HepG2 (cell line): ENCODE measurements around the gene ARL16. TPM values are rescaled to one million over a fixed set of nuclear protein-coding genes. Genes with fewer than 3 reads are reported as not detected.

Experiments used
- CHD4 ChIP-seq: fragments of 200-600 bp; sonication (generic); IDR thresholded peaks from 2 replicates; pipeline ENCODE4 v1.7.0; 2017; ENCODE audit warnings: mild to moderate bottlenecking, low read length, borderline replicate concordance
- FOXK1 ChIP-seq: sonication (generic); formaldehyde crosslinking; IDR thresholded peaks from 2 replicates; pipeline ENCODE4 v1.4.0; 2020; ENCODE audit warnings: low read depth, missing genetic modification reagents, borderline replicate concordance
- HES4 ChIP-seq: sonication (generic); formaldehyde crosslinking; IDR thresholded peaks from 2 replicates; pipeline ENCODE4 v1.9.0; 2021; ENCODE audit warnings: mild to moderate bottlenecking, missing genetic modification reagents, borderline replicate concordance
- HOXA7 ChIP-seq: sonication (generic); formaldehyde crosslinking; IDR thresholded peaks from 2 replicates; pipeline ENCODE4 v1.8.1; 2022; ENCODE audit warnings: mild to moderate bottlenecking, missing genetic modification reagents, moderate library complexity
- NAIF1 ChIP-seq: sonication (generic); formaldehyde crosslinking; IDR thresholded peaks from 2 replicates; pipeline ENCODE4 v1.5.0; 2020; ENCODE audit warnings: mild to moderate bottlenecking, missing genetic modification reagents, borderline replicate concordance
- PAX8 ChIP-seq: sonication (generic); formaldehyde crosslinking; IDR thresholded peaks from 2 replicates; pipeline ENCODE4 v1.8.0; 2022; ENCODE audit warnings: mild to moderate bottlenecking, missing genetic modification reagents, borderline replicate concordance
- SP5 ChIP-seq: IDR thresholded peaks from 2 replicates; pipeline ENCODE4 v1.6.1; 2016; ENCODE audit warnings: low read depth, borderline replicate concordance
- SRY ChIP-seq: sonication (generic); formaldehyde crosslinking; IDR thresholded peaks from 2 replicates; pipeline ENCODE4 v1.8.0; 2022; ENCODE audit warnings: mild to moderate bottlenecking, missing genetic modification reagents
- SUZ12 ChIP-seq: fragments of 150-350 bp; IDR thresholded peaks from 2 replicates; pipeline ENCODE4 v1.6.1; 2014; ENCODE audit warnings: low read depth, low read length
- ZMYM2 ChIP-seq: sonication (generic); formaldehyde crosslinking; IDR thresholded peaks from 2 replicates; pipeline ENCODE4 v1.8.0; 2022; ENCODE audit warnings: mild to moderate bottlenecking, missing genetic modification reagents
- ZNF253 ChIP-seq: sonication (generic); formaldehyde crosslinking; IDR thresholded peaks from 2 replicates; pipeline ENCODE4 v1.8.0; 2022; ENCODE audit warnings: mild to moderate bottlenecking, missing genetic modification reagents, borderline replicate concordance
- ZNF331 ChIP-seq: sonication (generic); formaldehyde crosslinking; IDR thresholded peaks from 2 replicates; pipeline ENCODE4 v1.4.0; 2020; ENCODE audit warnings: missing genetic modification reagents
- ZNF383 ChIP-seq: sonication (generic); formaldehyde crosslinking; IDR thresholded peaks from 2 replicates; pipeline ENCODE4 v1.4.0; 2020; ENCODE audit warnings: missing genetic modification reagents, mild to moderate bottlenecking, borderline replicate concordance
- polyA plus RNA-seq, 8 experiments: library from polyadenylated mRNA; depleted of rRNA in 3 of 8; stranded (reverse) in 7 of 8; unstranded in 1 of 8; fragments of >200 nt; fragmentation: Illumina TruSeq in 4 of 8; extraction: Trizol in 4 of 8; gene quantifications; 2 replicates each; pipeline versions ENCODE4 v1.2.1 to v1.2.3, GENCODE V29; 2011 to 2016; ENCODE audit warnings: low read depth in 4 of 8, missing spikeins in 1 of 8, mixed read lengths in 1 of 8; ENCODE audit not compliant: insufficient read depth in 1 of 8
- total RNA-seq, 5 experiments: library from RNA; depleted of rRNA; stranded (reverse); fragments of >200 nt; fragmentation: Illumina TruSeq; extraction: Trizol; gene quantifications; 2 replicates each; pipeline ENCODE4 v1.2.3, GENCODE V29; 2016; ENCODE audit warnings: low read depth in 1 of 5
- TF ChIP-seq, protein P1 (sequence below), 2 experiments: IDR thresholded peaks; 2 replicates each; pipeline ENCODE4 v1.6.1; 2011 to 2012; ENCODE audit warnings: low read length in 2 of 2, borderline replicate concordance in 1 of 2, low read depth in 1 of 2, mild to moderate bottlenecking in 1 of 2, moderate library complexity in 1 of 2
- TF ChIP-seq, protein P2 (sequence below): sonication (generic); formaldehyde crosslinking; IDR thresholded peaks from 2 replicates; pipeline ENCODE4 v1.4.0; 2020; ENCODE audit warnings: missing genetic modification reagents, mild to moderate bottlenecking, borderline replicate concordance
- TF ChIP-seq, protein P3 (sequence below): sonication (generic); formaldehyde crosslinking; IDR thresholded peaks from 2 replicates; pipeline ENCODE4 v1.4.0; 2020; ENCODE audit warnings: mild to moderate bottlenecking, missing genetic modification reagents
- TF ChIP-seq, protein P4 (sequence below): IDR thresholded peaks from 2 replicates; pipeline ENCODE4 v1.4.0; 2020; ENCODE audit warnings: mild to moderate bottlenecking, missing genetic modification reagents

ARL16 gene
- total and polyA plus RNA-seq, 2 of the 13 experiments (the other 11 are each of a cell fraction or from before 2014, with no cell fraction given): 20.8 to 30.8 TPM

DNA sequence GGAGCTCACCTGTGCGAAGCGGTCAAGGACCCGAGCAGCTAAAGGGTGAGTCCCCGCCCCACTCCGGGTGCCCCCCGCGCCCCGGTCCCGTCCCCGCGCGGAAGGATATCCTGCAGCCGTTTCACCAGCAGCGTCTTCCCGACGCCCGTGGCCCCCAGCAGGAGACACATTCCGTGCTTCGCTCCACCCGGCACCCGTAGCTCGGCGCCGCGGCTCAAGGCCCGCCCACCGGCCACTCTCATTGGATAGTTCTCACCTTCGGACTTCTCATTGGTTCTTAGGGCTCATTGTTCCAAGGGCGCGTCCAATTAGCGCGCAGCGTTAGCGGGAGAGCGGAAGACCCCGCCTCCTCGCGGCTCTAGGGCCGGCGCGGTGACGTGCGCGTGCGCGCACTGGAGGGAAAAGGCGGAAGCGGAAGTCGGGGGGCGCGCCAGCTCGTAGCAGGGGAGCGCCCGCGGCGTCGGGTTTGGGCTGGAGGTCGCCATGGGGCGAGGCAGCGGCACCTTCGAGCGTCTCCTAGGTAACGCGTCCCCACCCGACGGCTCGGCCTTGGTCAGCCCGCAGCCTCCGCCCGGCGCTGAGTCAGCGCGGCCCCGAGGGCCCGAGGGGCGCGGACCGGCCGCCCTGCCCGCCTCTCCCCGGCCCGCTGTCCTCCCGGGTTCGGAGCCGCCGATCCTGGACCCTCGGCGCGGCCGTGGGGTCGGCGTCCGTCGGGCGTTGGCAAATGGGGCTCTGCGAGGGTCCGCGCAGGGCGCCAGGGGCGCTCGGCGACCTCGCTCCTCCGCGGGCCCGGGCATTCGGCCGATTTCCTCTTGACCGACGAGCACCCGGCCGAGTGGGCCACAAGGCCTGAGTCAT lies at the start of gene ARL16, which contains the start of gene HGS (continued):
- TF ChIP-seq, protein P1, sequence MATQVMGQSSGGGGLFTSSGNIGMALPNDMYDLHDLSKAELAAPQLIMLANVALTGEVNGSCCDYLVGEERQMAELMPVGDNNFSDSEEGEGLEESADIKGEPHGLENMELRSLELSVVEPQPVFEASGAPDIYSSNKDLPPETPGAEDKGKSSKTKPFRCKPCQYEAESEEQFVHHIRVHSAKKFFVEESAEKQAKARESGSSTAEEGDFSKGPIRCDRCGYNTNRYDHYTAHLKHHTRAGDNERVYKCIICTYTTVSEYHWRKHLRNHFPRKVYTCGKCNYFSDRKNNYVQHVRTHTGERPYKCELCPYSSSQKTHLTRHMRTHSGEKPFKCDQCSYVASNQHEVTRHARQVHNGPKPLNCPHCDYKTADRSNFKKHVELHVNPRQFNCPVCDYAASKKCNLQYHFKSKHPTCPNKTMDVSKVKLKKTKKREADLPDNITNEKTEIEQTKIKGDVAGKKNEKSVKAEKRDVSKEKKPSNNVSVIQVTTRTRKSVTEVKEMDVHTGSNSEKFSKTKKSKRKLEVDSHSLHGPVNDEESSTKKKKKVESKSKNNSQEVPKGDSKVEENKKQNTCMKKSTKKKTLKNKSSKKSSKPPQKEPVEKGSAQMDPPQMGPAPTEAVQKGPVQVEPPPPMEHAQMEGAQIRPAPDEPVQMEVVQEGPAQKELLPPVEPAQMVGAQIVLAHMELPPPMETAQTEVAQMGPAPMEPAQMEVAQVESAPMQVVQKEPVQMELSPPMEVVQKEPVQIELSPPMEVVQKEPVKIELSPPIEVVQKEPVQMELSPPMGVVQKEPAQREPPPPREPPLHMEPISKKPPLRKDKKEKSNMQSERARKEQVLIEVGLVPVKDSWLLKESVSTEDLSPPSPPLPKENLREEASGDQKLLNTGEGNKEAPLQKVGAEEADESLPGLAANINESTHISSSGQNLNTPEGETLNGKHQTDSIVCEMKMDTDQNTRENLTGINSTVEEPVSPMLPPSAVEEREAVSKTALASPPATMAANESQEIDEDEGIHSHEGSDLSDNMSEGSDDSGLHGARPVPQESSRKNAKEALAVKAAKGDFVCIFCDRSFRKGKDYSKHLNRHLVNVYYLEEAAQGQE (IDR thresholded peaks at IDR 0.05; ENCODE audit: borderline replicate concordance in 1 of 2, low read depth in 1 of 2, low read length in 2 of 2): peak in 1 of 2 experiments; percentile 35; a peak in 1 of 4 replicates
- no peak for TF ChIP-seq PAX8
- TF ChIP-seq ZNF383 (CRISPR knock-in tag): peak; percentile 88; the same call in 1 of the 2 replicates
- TF ChIP-seq, protein P2, sequence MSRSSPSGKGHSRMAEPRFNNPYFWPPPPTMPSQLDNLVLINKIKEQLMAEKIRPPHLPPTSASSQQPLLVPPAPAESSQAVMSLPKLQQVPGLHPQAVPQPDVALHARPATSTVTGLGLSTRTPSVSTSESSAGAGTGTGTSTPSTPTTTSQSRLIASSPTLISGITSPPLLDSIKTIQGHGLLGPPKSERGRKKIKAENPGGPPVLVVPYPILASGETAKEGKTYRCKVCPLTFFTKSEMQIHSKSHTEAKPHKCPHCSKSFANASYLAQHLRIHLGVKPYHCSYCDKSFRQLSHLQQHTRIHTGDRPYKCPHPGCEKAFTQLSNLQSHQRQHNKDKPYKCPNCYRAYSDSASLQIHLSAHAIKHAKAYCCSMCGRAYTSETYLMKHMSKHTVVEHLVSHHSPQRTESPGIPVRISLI: no peak
- no peak for TF ChIP-seq ZMYM2 (CRISPR knock-in tag)
- no peak for TF ChIP-seq ZNF253 (CRISPR knock-in tag)
- peak; percentile 61; the same call in 1 of the 2 replicates for TF ChIP-seq SRY (CRISPR knock-in tag)
- 0 out of 2 replicates have a peak, but pooled peaks have one; percentile 39 for TF ChIP-seq HES4
- TF ChIP-seq FOXK1 (CRISPR knock-in tag): peak; percentile 81
- TF ChIP-seq, protein P3, sequence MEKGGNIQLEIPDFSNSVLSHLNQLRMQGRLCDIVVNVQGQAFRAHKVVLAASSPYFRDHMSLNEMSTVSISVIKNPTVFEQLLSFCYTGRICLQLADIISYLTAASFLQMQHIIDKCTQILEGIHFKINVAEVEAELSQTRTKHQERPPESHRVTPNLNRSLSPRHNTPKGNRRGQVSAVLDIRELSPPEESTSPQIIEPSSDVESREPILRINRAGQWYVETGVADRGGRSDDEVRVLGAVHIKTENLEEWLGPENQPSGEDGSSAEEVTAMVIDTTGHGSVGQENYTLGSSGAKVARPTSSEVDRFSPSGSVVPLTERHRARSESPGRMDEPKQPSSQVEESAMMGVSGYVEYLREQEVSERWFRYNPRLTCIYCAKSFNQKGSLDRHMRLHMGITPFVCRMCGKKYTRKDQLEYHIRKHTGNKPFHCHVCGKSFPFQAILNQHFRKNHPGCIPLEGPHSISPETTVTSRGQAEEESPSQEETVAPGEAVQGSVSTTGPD (CRISPR knock-in tag): no peak
- TF ChIP-seq, protein P4, sequence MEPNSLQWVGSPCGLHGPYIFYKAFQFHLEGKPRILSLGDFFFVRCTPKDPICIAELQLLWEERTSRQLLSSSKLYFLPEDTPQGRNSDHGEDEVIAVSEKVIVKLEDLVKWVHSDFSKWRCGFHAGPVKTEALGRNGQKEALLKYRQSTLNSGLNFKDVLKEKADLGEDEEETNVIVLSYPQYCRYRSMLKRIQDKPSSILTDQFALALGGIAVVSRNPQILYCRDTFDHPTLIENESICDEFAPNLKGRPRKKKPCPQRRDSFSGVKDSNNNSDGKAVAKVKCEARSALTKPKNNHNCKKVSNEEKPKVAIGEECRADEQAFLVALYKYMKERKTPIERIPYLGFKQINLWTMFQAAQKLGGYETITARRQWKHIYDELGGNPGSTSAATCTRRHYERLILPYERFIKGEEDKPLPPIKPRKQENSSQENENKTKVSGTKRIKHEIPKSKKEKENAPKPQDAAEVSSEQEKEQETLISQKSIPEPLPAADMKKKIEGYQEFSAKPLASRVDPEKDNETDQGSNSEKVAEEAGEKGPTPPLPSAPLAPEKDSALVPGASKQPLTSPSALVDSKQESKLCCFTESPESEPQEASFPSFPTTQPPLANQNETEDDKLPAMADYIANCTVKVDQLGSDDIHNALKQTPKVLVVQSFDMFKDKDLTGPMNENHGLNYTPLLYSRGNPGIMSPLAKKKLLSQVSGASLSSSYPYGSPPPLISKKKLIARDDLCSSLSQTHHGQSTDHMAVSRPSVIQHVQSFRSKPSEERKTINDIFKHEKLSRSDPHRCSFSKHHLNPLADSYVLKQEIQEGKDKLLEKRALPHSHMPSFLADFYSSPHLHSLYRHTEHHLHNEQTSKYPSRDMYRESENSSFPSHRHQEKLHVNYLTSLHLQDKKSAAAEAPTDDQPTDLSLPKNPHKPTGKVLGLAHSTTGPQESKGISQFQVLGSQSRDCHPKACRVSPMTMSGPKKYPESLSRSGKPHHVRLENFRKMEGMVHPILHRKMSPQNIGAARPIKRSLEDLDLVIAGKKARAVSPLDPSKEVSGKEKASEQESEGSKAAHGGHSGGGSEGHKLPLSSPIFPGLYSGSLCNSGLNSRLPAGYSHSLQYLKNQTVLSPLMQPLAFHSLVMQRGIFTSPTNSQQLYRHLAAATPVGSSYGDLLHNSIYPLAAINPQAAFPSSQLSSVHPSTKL: no peak; the same call in 1 of the 2 replicates
- TF ChIP-seq CHD4: no peak
- TF ChIP-seq SUZ12: no peak
- TF ChIP-seq HOXA7 (CRISPR knock-in tag): no peak
- no peak for TF ChIP-seq NAIF1 (CRISPR knock-in tag)
- TF ChIP-seq ZNF331 (CRISPR knock-in tag): 0 out of 2 replicates have a peak, but pooled peaks have one; percentile 15
- TF ChIP-seq SP5: peak; percentile 17; the same call in 1 of the 2 replicates
